Body of pancreas (tissue), 4 donors: ENCODE measurements around the gene RAP1A. TPM values are rescaled to one million over a fixed set of nuclear protein-coding genes. Genes with fewer than 3 reads are reported as not detected.
A peak's percentile ranks its signal among the peaks of the same experiment; 100 is the strongest.

Experiments
- ATAC-seq: fragments of 150-250 bp; one replicate; pipeline ENCODE4 v1.9.1; 2016
- DNase-seq, 4 donors: peaks; one replicate each; pipeline ENCODE4 v3.0.0-alpha.2; 2019
- H3K27ac ChIP-seq, 4 donors: fragments of 200-600 bp; sonication (generic); 1 replicate in 3 of 4; 2 replicates in 1 of 4; pipeline versions ENCODE4 v1.5.1 to v1.6.1; 2016 to 2019; ENCODE audit warnings: mild to moderate bottlenecking in 1 of 4, mixed read lengths in 1 of 4, moderate library complexity in 1 of 4
- H3K27me3 ChIP-seq, 2 donors: fragments of 200-600 bp; sonication (generic); one replicate each; pipeline ENCODE4 v1.6.0; 2016; ENCODE audit warnings: mild to moderate bottlenecking in 1 of 2
- H3K36me3 ChIP-seq, 2 donors: fragments of 200-600 bp; sonication (generic); replicated peaks in 1 of 2; 2 replicates each; pipeline ENCODE4 v1.5.1; 2016; ENCODE audit warnings: low read depth in 2 of 2; ENCODE audit not compliant: insufficient read depth in 1 of 2
- H3K4me1 ChIP-seq: fragments of 200-600 bp; sonication (generic); one replicate; pipeline ENCODE4 v1.6.0; 2016
- H3K4me3 ChIP-seq, 2 donors: fragments of 200-600 bp; sonication (generic); 1 replicate in 1 of 2; 2 replicates in 1 of 2; pipeline ENCODE4 v1.5.1; 2016 to 2019
- H3K9me3 ChIP-seq, 3 donors: fragments of 200-600 bp; sonication (generic); 1 replicate in 2 of 3; 2 replicates in 1 of 3; pipeline ENCODE4 v1.5.1; 2016
- POLR2A ChIP-seq, 3 donors: fragments of 450-650 bp; IDR thresholded peaks; one replicate each; pipeline ENCODE4 v1.6.1; 2016; ENCODE audit warnings: antibody characterized with exemption in 3 of 3, mild to moderate bottlenecking in 2 of 3
- WGBS, 2 donors: methylation state at CpG; one replicate each; pipeline ENCODE4 v1.1.5; 2017; 5-methylcytosine and 5-hydroxymethylcytosine counted together
- intact Hi-C: fragments of 100-400 bp; cut with DNase I; formaldehyde crosslinking; loops from one replicate; pipeline ENCODE4 v1.15.1; 2023
- total RNA-seq, 2 donors: library from RNA; depleted of rRNA; stranded (reverse); fragments of >200 nt; gene quantifications; one replicate each; pipeline ENCODE4 v1.1.0, GENCODE V29; 2016
- TF ChIP-seq, protein P1 (sequence below), 7 experiments: fragments of 450-650 bp in 4 of 7; fragments of 200-600 bp in 3 of 7; sonication (generic) in 3 of 7; IDR thresholded peaks; one replicate each; pipeline ENCODE4 v1.5.1; 2016 to 2019; ENCODE audit warnings: antibody characterized with exemption in 7 of 7

RAP1A gene
- total RNA-seq, 2 donors from 2014 or later, result 16.2 to 16.6 TPM

DNA sequence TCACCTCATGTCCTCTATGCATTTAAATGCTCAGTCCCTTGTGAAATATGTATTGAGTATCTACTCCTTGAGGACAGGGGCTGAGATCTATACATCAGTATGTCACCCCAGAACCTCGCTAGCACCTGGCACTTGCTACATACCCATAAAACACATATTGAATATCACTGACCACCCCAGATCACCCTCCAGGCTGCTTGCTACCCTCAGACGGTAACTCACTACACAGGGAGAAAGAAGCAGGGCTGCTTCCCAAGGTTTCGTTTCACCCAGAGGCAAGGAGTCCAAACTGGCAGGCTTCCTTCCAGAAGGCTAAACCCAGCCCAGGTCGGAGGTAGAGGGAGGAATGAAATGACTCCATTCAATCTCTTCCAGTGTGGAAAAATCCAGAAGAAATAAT, 111.1 kb downstream of the RAP1A start:
- TF ChIP-seq, protein P1, sequence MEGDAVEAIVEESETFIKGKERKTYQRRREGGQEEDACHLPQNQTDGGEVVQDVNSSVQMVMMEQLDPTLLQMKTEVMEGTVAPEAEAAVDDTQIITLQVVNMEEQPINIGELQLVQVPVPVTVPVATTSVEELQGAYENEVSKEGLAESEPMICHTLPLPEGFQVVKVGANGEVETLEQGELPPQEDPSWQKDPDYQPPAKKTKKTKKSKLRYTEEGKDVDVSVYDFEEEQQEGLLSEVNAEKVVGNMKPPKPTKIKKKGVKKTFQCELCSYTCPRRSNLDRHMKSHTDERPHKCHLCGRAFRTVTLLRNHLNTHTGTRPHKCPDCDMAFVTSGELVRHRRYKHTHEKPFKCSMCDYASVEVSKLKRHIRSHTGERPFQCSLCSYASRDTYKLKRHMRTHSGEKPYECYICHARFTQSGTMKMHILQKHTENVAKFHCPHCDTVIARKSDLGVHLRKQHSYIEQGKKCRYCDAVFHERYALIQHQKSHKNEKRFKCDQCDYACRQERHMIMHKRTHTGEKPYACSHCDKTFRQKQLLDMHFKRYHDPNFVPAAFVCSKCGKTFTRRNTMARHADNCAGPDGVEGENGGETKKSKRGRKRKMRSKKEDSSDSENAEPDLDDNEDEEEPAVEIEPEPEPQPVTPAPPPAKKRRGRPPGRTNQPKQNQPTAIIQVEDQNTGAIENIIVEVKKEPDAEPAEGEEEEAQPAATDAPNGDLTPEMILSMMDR (IDR thresholded peaks at IDR 0.05), result no peak
- TF ChIP-seq POLR2A (IDR thresholded peaks at IDR 0.05), result no peak
- intact Hi-C loops, result no loop called here
- no peaks in the 10 kb centered on the region for H3K27me3 ChIP-seq
- H3K4me3 ChIP-seq, result no peak overlapping the region
- DNase-seq, result no peak
- ATAC-seq, result no peak
- WGBS, 2 donors, result 70 to 84% methylated on average over 4 of the region's 4 CpGs
- no peaks in the 10 kb centered on the region for H3K4me1 ChIP-seq
- no peaks in the 10 kb centered on the region for H3K36me3 ChIP-seq
- no peak overlapping the region for H3K27ac ChIP-seq
- no peaks in the 10 kb centered on the region for H3K9me3 ChIP-seq

DNA sequence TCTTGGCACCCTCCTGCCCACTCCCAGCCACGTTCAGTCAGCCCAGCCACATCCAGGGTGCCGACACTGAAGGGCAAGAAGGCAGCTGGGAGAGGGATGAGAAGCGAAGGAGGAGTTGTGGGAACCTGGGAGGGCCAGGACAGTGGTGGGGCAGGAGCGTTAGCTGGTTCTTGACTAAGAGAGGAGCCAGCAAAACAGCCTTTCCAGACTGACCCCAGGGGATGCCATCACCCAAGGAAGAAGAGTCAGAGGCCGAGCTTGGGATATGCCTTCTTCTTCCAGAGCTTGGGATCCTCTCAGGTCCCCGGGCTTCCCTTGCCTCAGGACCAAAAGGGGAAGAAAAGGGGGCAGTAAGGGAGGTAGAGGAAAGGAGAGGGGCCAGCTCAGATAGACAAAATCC, 112.4 kb downstream of the RAP1A start:
- WGBS, 2 donors, result 73 to 96% methylated on average over 5 to 6 of the region's 6 CpGs
- no peaks in the 10 kb centered on the region for H3K27me3 ChIP-seq
- intact Hi-C loops, result no loop called here
- no peak overlapping the region for H3K27ac ChIP-seq
- no peaks in the 10 kb centered on the region for H3K9me3 ChIP-seq
- no peaks in the 10 kb centered on the region for H3K4me1 ChIP-seq
- no peak overlapping the region for H3K4me3 ChIP-seq
- ATAC-seq (no peak), DNase-seq (no peak)
- H3K36me3 ChIP-seq, result no peaks in the 10 kb centered on the region
- no peak for TF ChIP-seq POLR2A (IDR thresholded peaks at IDR 0.05)

DNA sequence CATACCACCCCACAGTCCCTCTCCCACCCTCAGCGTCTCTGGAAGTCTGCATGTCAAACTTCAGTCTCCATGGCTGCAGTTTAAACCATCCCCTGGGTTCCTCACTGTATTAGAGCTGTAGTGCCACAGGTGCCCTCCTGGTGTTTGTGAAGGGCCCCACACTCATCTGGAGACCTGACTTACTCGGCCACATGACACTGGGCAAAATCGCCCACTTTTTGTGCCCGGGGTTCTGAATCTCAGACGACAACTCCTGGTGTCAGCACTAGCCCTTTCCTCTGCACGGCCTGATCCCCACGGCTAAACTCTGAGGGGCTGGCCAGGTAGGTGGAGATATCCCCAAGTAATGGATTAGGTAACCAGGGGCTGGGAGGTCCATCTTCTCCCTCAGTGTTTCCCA, 113.1 kb downstream of the RAP1A start:
- Histone ChIP-seq H3K4me3 (no peak overlapping the region), H3K36me3 (no peaks in the 10 kb centered on the region), H3K9me3 (no peaks in the 10 kb centered on the region), H3K27me3 (no peaks in the 10 kb centered on the region), H3K27ac (no peak overlapping the region), H3K4me1 (peaks cover 3% of the 10 kb centered on the region)
- TF ChIP-seq, protein P1 (IDR thresholded peaks at IDR 0.05), result no peak
- TF ChIP-seq POLR2A (IDR thresholded peaks at IDR 0.05), result no peak
- WGBS, 2 donors, result 82 to 89% methylated on average over 7 of the region's 7 CpGs
- no peak for DNase-seq
- intact Hi-C loops, result no loop called here
- ATAC-seq, result no peak

DNA sequence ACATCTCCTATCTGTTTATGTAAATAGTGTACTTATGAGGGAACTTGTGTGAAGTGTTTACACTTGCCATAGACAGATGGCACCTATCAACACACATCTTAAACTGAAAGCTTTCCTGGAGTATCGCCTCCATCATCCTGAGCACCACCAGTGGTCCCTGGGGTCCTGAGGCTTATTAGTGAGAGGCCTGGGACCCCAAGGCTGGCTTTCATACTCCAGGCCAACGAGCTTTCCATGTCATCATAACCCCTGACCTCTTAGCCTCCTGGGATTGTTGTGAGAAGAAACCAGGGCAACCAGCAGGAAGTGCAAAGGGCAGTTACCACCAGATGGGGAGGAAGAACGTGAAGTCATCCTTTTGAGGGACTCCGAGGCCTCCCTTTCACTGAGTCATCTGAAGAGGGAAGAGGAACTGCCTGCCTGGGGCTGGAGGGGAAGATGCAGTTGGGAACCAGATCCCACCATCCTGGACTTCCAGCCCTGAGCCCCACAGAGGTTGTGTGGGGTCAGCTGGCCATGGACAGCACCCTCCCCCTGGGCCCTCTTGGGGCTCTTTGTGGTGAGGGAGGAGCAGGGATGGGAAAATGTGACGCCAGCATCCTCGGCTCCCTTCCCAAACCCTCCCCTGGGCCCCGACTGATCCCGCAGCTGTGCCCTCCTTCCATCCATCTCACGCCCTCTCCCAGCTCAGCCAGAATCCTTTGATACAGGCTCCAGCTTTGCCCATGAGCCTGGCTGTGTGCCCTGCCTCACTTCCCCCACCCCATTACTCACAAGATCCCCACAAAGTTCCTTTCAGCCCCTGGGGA, 113.8 kb downstream of the RAP1A start:
- ATAC-seq (no peak), DNase-seq (peak in 1 of 4 donors; percentile 62)
- Histone ChIP-seq H3K36me3 (no peaks in the 10 kb centered on the region), H3K27me3 (no peaks in the 10 kb centered on the region), H3K9me3 (no peaks in the 10 kb centered on the region), H3K27ac (peak overlapping the region in 1 of 4 donors; percentile 55), H3K4me3 (no peak overlapping the region), H3K4me1 (peaks cover 9% of the 10 kb centered on the region)
- WGBS, 2 donors, result 61 to 69% methylated on average over 6 to 9 of the region's 9 CpGs
- intact Hi-C loops, result no loop called here
- no peak for TF ChIP-seq POLR2A (IDR thresholded peaks at IDR 0.05)
- TF ChIP-seq, protein P1 (IDR thresholded peaks at IDR 0.05), result no peak

DNA sequence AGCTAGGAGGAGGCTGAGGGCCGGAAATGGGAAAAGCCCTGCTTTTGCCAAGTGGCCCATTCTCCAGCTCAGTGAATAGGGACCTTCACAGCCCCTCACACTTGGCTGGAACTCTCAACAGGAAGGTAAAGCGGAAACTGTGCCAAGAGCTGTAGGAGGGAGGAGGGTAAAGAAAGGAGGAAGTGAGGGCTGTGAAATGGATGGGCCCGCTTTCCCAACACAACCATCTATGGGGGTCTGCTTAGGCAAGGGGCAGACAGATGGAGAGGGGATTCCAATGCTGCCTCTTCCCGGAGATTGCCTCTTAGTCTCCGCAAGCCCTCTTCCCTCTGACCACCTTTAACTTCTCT, 114.4 kb downstream of the RAP1A start:
- TF ChIP-seq, protein P1 (IDR thresholded peaks at IDR 0.05), result no peak
- TF ChIP-seq POLR2A (IDR thresholded peaks at IDR 0.05), result no peak
- Histone ChIP-seq H3K9me3 (no peaks in the 10 kb centered on the region), H3K27me3 (no peaks in the 10 kb centered on the region), H3K4me3 (no peak overlapping the region), H3K36me3 (no peaks in the 10 kb centered on the region), H3K4me1 (peaks cover 15% of the 10 kb centered on the region), H3K27ac (peak overlapping the region in 1 of 4 donors; percentile 55)
- 76 to 89% methylated on average over 5 of the region's 5 CpGs for WGBS, 2 donors
- ATAC-seq (no peak), DNase-seq (peak in 1 of 4 donors; percentile 25)
- intact Hi-C loops, result no loop called here
